A673 (cell line): ENCODE measurements around the gene MRPS5.

Experiments
- EZH2 ChIP-seq: fragments of 200-600 bp; sonication (generic); IDR thresholded peaks from 2 replicates; pipeline ENCODE4 v1.6.1; 2017; ENCODE audit warnings: borderline replicate concordance, low read depth, mild to moderate bottlenecking, mixed read lengths, antibody characterized with exemption, low read length; ENCODE audit not compliant: poor library complexity, severe bottlenecking
- TF ChIP-seq, protein P1 (sequence below): fragments of 300-800, 200-600 bp; sonication (generic); conservative IDR thresholded peaks from 2 replicates; pipeline ENCODE4 v1.5.1; 2017; ENCODE audit warnings: low read depth, mild to moderate bottlenecking, antibody characterized with exemption, low read length, moderate library complexity, mixed read lengths

DNA sequence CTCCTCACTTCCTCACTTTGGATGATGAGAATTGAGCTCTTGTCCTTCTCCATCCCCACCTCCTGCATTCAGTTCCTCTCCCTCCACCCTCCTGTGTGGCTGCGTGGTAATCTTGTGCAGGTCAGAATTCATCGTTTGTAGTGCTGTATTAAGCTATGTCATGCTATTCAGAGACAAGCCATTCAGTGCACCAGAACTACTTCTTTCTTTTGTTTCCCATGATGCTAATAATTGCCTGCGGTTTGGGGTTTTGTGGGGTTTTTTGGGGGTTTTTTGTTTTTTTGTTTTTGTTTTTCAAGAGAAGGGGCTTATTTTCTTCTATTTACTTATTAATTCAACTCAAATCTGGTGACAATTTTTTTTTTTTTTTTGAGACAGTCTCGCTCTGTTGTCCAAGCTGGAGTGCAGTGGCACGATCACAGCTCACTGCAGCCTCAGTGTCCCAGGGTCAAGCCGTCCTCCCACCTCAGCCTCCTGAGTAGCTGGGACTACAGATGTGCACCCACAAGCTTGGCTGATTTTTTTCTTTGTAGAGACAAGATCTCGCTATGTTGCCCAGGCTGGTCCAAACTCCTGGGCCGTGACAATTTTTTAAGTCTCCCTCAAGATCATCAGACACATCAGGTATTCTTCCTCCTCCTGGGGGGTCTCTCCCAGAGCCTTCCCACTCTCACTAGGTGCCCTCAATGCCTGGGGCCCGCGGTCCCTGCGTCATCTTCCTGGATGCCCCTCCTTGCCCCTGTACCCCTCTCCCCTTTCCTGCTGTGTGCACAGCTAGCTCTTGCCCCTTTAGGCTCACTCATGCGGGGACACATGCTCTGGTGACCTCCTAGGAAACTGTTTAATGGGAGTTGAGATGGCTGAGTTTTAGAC is 58.3 kb downstream of the MRPS5 start:
- TF ChIP-seq, protein P1, sequence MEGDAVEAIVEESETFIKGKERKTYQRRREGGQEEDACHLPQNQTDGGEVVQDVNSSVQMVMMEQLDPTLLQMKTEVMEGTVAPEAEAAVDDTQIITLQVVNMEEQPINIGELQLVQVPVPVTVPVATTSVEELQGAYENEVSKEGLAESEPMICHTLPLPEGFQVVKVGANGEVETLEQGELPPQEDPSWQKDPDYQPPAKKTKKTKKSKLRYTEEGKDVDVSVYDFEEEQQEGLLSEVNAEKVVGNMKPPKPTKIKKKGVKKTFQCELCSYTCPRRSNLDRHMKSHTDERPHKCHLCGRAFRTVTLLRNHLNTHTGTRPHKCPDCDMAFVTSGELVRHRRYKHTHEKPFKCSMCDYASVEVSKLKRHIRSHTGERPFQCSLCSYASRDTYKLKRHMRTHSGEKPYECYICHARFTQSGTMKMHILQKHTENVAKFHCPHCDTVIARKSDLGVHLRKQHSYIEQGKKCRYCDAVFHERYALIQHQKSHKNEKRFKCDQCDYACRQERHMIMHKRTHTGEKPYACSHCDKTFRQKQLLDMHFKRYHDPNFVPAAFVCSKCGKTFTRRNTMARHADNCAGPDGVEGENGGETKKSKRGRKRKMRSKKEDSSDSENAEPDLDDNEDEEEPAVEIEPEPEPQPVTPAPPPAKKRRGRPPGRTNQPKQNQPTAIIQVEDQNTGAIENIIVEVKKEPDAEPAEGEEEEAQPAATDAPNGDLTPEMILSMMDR, result no peak
- no peak for TF ChIP-seq EZH2
